Measurements from ENCODE around the gene SKA1.

Gene SKA1, protein sequence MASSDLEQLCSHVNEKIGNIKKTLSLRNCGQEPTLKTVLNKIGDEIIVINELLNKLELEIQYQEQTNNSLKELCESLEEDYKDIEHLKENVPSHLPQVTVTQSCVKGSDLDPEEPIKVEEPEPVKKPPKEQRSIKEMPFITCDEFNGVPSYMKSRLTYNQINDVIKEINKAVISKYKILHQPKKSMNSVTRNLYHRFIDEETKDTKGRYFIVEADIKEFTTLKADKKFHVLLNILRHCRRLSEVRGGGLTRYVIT

DNA sequence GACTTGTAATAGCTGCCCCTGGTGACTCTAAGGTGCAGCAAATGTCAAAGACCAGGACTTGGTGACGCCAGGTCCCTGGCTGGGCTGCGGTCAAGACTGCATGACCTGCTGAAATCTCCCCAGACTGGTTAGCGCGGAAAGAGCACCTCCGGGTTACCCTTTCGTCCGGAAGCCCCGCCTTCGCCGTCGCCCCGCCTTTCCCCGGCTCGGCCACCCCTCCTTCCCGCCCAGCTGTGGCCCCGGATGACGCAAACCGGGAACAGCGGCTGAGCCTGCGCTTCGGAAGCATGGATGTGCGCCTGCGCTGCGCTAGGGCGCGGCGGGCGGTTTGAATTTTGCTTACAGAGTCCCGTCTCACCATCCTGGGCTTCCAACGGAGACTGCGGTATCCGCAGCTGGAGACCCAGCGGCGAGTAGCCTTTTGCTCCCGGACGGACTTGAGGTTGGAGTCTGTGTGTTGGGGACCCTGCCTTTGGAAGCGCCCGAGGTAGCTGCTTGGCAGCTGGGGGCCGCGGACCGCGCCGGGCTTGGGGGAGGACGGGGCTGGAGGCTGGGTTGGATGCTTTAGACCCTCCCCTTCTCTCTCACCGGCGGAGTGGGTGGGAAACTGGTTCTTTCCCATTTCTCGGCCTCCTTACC is at the start of gene SKA1:
SKA1 (plus strand) TSS at position 294 of the 639 bp plus-strand sequence. CDS start 785 bp downstream, outside the sequence.
- peak within 1 kb of the TSS; percentile 96 for H3K4me3 ChIP-seq (ENCODE audit: low read length)
- no peak for TF ChIP-seq ZNF274 (IDR thresholded peaks at IDR 0.05; ENCODE audit: low read depth, low read length)

DNA sequence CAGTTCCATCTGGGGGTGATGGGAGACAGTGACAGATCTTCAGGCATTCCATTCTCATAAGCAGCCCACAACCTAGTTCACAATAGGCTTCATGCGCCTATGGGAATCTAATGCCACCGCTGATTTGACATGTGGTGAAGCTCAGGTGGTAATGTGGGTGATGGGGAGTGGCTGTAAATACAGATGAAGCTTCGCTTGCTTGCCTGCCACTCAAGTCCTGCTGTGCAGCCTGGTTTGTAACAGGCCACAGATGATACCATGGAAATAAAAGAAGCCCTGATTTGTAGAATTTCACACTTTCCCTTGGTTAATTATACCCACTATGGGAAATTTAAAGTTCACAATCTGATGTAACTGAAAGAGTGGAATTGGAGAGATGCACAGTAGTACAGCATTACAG is 46.9 kb upstream of the SKA1 start:
- TF ChIP-seq ZNF274 (IDR thresholded peaks at IDR 0.05; ENCODE audit: low read depth, low read length): no peak
- no peak overlapping the region for H3K4me3 ChIP-seq (ENCODE audit: low read length)

DNA sequence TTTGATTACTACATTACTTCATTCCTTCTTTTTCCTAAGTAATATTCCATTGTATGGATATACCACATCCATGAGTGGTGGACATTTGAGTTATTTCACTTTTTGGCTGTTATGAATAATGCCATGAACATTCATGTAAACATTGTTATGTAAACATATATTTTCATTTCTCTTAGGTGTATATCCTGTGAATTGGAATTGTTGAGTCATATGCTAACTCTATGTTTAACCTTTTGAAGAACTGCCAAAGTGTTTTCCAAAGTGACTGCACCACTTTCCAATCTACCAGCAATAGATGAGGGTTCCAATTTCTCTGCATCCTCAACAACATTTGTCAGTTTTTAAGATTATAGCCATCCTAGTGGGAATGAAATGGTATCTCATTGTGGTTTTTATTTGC is 44.7 kb upstream of the SKA1 start:
- H3K4me3 ChIP-seq (ENCODE audit: low read length): no peak overlapping the region
- TF ChIP-seq ZNF274 (IDR thresholded peaks at IDR 0.05; ENCODE audit: low read depth, low read length): no peak

DNA sequence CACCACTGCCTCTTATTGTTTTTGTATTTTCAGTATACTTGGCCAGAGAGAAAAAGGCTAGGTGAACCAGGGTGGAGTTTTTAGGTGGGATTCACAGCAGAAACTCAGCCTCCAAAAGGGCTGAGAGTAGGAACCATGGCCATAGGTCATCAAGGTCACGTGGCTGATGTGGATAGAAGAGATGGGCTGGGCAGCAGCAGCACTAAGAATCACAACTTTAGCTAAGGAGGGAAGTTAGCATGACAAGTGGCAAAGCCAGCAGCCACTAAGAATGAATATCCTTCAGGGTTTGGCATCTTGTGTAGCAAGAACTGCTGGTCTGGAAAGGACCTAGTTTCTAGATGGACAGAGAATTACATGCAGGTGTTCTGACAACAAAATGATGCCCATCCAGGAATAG is 43.2 kb upstream of the SKA1 start:
- H3K4me3 ChIP-seq (ENCODE audit: low read length): no peak overlapping the region

DNA sequence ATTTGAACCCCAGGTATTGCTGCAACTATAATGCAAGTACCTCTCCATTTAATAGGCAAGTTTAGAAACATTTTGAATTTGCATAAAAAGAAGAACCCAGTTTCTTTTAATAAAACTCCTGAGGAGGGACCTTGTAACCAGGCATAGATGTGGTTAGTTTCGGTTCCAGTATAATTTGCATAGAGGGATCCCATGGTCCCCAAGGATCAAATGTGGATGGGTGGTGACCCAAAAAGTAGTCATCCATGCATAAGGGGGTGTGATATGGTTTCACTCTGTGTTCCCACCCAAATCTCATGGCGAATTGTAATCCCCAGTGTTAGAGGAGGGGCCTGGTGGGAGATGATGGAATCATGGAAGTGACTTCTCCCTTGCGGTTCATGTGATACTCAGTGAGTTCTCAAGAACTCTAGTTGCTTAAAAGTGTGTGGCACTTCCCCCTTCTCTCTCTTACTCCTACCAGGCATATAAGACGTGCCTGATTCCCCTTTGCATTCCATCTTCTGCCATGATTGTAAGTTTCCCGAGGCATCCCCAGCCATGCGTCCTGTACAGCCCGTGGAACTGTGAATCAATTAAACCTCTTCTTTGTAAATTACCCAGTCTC is 40.2 kb upstream of the SKA1 start:
- no peak overlapping the region; the same call in 1 of the 2 replicates for H3K4me3 ChIP-seq (ENCODE audit: low read length)
- no peak for TF ChIP-seq ZNF274 (IDR thresholded peaks at IDR 0.05; ENCODE audit: low read depth, low read length)

More for the DNA sequence above, 43.2 kb upstream of the SKA1 start:
- no peak for TF ChIP-seq ZNF274 (IDR thresholded peaks at IDR 0.05; ENCODE audit: low read depth, low read length)

DNA sequence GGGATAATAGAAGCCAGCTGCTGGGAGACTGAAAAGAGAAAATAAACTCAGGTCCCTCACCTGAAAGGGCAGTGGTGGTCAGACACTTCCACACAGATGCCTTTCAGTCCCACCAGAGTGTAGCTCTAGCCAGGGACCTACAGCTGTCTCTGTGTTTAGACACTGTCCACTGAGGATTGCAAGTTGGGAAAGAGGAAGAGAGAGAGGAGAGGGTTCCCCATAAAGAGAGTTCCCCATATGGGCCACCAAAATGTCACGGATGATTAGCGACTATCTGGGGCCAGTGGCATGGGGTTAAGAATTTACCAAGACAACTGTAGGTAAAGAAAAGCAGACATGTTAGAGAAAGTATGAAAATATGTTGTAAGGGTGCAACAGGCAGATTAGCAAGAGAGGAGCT is 36.7 kb upstream of the SKA1 start:
- no peak overlapping the region for H3K4me3 ChIP-seq (ENCODE audit: low read length)
- TF ChIP-seq ZNF274 (IDR thresholded peaks at IDR 0.05; ENCODE audit: low read depth, low read length): no peak

DNA sequence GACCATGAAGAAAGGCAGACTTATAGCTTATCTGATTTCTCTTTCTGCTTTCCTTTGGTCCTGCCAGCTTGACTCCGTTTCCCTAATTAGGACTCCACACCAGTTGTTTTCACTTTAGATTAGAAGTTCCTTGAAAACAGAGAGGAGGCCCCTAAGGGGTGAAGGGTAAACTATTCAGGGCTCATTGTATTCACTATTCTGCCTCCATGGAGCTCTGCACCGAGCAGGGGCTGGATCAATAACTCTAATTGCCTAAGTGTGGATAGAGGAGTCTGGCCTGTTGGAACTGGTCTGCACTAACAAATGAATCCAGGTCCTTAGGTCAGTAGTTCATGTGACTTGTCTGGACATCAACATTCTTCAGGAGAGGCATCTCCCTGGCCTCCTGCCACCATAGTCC is 36.1 kb upstream of the SKA1 start:
- no peak for TF ChIP-seq ZNF274 (IDR thresholded peaks at IDR 0.05; ENCODE audit: low read depth, low read length)
- H3K4me3 ChIP-seq (ENCODE audit: low read length): no peak overlapping the region

DNA sequence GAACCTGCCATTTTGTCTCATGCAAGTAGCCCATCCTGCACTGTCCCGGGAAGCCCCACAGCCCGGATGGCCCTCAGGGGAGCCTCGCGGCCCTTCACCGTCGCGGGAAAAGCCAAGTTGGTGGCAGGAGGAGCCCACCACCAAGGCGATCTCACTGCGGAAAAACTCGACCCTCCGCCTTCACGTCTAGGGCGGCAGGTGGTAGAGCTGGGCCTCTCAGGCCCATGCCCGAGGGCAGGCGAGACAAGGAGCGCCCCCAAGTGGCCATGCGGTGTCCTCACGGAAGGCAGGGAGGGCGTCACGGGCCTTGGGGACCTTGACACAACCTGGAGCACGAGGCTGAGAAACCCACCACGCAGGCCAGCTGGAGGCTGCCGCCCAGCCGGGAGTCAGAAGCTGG is 34.8 kb upstream of the SKA1 start:
- H3K4me3 ChIP-seq (ENCODE audit: low read length): no peak overlapping the region
- no peak for TF ChIP-seq ZNF274 (IDR thresholded peaks at IDR 0.05; ENCODE audit: low read depth, low read length)

DNA sequence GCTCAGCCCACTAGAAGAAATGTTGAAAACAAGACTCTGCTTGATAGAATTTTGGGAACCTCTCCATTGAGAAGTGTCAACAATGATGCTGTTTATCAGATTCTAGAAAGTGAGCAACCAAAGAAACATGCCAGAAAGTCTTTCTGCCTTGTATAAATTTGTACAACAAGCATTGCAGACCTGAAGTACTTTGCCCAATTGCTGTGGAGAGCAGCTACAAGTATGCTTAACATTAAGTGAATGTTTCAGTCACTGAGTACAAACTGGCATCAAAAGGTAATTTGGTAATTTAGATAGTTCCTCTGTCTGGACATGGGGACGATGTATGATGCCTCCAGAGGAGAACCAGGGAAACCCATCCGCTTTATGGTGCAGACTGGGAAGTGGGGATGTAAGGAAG is 33.4 kb upstream of the SKA1 start:
- no peak for TF ChIP-seq ZNF274 (IDR thresholded peaks at IDR 0.05; ENCODE audit: low read depth, low read length)
- H3K4me3 ChIP-seq (ENCODE audit: low read length): no peak overlapping the region

DNA sequence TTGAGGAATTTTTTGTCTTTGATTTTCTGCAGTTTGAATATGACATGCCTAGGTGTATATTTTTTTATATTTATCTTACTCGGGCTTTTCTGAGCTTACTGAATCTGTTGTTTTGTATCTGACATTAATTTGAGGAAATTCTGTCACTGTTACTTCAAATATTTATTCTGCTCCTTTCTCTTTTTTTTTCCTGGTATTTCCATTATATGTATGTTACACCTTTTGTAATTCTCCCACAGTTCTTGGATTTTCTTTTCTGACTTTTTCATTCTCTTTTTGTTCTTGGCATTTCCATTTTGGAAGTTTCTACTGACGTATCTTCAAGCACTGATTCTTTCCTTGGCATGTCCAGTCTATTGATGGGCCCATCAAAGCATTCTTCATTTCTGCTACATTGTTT is 24.1 kb upstream of the SKA1 start:
- no peak for TF ChIP-seq ZNF274 (IDR thresholded peaks at IDR 0.05; ENCODE audit: low read depth, low read length)
- no peak overlapping the region for H3K4me3 ChIP-seq (ENCODE audit: low read length)

DNA sequence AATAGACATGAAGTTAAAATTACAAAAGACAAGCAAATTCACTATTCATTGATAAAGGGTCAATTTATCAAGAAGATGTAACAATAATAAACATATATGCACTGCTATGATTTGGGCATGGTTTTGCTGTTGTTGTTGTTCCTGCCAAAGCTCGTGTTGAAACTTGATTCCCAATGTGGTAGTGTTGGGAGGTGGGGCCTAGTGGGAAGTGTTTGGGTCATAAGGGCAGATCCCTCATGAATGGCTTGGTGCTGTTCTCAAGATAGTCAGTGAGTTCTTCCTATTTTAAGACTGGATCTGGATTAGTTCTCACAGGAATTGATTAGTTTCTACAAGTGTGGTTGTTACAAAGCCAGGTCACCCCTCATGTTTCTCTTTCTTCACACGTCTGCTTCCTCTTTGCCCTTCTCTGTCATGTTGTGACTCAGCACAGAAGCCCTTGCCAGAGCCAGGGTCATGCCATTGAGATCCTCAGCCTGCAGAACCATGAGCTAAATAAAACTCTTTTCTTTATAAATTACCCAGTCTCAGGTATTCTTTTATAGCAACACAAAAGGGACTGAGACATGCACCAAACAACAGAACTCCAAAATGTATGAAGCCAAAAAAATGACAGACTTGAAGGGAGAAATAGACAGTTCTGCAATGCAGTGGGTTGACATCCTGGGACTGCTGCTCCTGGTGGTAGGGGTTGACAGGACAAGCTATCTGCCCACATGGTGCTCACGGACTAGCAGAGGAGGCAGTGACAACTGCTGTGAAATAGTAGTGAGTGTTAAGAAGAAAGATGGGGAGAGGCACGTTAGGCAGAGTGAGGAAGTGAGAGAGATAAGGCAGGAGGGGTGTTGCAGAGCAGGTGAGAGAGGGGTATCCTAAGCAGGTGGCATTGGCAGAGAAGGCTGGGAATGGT is 18.6 kb upstream of the SKA1 start:
- TF ChIP-seq ZNF274 (IDR thresholded peaks at IDR 0.05; ENCODE audit: low read depth, low read length): no peak
- no peak overlapping the region for H3K4me3 ChIP-seq (ENCODE audit: low read length)

DNA sequence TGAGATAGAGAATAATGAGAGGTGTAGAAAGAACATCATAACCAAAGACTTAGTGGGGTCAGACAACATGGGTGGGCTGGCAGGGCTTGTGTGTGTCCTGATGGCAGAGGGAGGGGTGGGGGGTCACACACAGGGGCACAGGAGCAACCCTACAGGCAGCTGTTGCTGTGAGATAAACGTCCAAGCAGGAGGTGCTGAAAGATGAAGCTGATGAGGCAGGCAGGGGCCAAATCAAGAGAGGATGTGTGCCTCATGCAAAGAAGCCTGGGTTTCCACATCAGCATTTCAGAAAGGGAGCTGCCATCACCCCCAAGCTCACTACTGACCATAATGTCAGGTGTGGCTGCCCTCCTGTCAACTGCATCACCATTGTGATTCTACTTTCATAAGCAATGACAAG is 16.0 kb upstream of the SKA1 start:
- no peak for TF ChIP-seq ZNF274 (IDR thresholded peaks at IDR 0.05; ENCODE audit: low read depth, low read length)
- no peak overlapping the region for H3K4me3 ChIP-seq (ENCODE audit: low read length)

DNA sequence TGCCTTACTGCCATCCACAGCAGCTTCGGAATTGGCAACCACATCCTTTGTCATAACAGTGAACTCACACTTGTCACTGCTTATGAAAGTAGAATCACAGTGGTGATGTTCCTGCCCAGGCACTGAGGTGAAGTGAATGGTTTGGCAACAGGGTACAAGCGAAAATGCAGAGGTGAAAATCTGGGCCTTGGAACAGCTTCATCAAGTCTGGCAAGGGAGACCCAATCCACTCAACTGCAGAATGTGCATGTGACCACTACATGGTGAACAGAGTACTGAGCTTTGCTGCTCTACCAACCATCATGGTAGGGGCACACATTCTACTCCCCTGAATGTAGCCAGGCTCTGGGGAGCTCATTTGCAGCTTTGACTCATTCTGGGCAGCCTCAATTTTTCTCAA is 15.0 kb upstream of the SKA1 start:
- no peak for TF ChIP-seq ZNF274 (IDR thresholded peaks at IDR 0.05; ENCODE audit: low read depth, low read length)
- H3K4me3 ChIP-seq (ENCODE audit: low read length): no peak overlapping the region

DNA sequence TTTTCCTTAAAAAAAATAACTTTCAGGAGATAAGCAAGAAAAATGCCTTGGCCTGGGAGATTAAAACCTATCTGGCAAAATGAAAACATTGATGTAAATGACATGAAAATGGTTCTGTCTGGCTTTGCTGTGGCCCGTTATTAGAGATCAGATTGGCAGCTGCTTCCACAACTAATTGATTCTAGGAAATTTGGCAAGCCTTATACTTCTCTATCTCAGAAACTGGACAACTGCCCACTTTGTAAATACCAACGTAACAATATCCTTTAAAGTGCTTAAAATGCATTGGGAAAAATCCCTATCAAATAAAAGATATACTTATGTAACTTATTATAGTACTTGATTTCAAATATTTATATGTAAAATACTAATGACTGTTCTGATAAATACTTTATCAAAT is 14.2 kb upstream of the SKA1 start:
- no peak overlapping the region for H3K4me3 ChIP-seq (ENCODE audit: low read length)
- TF ChIP-seq ZNF274 (IDR thresholded peaks at IDR 0.05; ENCODE audit: low read depth, low read length): no peak
